ENCODE results near the gene KCNK3. TPM values are rescaled to one million over a fixed set of nuclear protein-coding genes. Genes with fewer than 3 reads are reported as not detected.
A peak's percentile ranks its signal among the peaks of the same experiment; 100 is the strongest.

KCNK3 gene
- polyA plus RNA-seq, 1 donor: 1.1 TPM

GRCh38 chr2:26687328-26687727 lies 5.2 kb upstream of the KCNK3 start:
- DNase-seq: no peak

GRCh38 chr2:26687801-26688200 lies 4.7 kb upstream of the KCNK3 start:
- DNase-seq: no peak

- DNase-seq: no peak
Measured at GRCh38 chr2:26691161-26691560, 1.4 kb upstream of the KCNK3 start.

- DNase-seq: peak; percentile 20
Measured at GRCh38 chr2:26691881-26692278, 642 bp upstream of the KCNK3 start.

GRCh38 chr2:26692897-26693849 lies 651 bp downstream of the KCNK3 start:
- DNase-seq: peak; percentile 40

GRCh38 chr2:26694001-26694400 lies 1.5 kb downstream of the KCNK3 start:
- DNase-seq: no peak

- no peak for DNase-seq
Measured at GRCh38 chr2:26696351-26696816, 3.9 kb downstream of the KCNK3 start.

- DNase-seq: no peak
Measured at GRCh38 chr2:26697425-26697824, 4.9 kb downstream of the KCNK3 start.

- no peak for DNase-seq
Measured at GRCh38 chr2:26699295-26699694, 6.8 kb downstream of the KCNK3 start.

- DNase-seq: no peak
Measured at GRCh38 chr2:26700078-26700477, 7.6 kb downstream of the KCNK3 start.

- DNase-seq: no peak
Measured at GRCh38 chr2:26701596-26701995, 9.1 kb downstream of the KCNK3 start.

GRCh38 chr2:26702025-26702424 lies 9.5 kb downstream of the KCNK3 start:
- no peak for DNase-seq

GRCh38 chr2:26704441-26704977 lies 12.0 kb downstream of the KCNK3 start:
- DNase-seq: no peak

GRCh38 chr2:26705126-26705525 lies 12.6 kb downstream of the KCNK3 start:
- no peak for DNase-seq

GRCh38 chr2:26706093-26706492 lies 13.6 kb downstream of the KCNK3 start:
- no peak for DNase-seq

GRCh38 chr2:26706616-26707473 lies 14.3 kb downstream of the KCNK3 start:
- DNase-seq: no peak

GRCh38 chr2:26707747-26708146 lies 15.2 kb downstream of the KCNK3 start:
- no peak for DNase-seq

GRCh38 chr2:26708457-26708856 lies 15.9 kb downstream of the KCNK3 start:
- no peak for DNase-seq

- no peak for DNase-seq
Measured at GRCh38 chr2:26709323-26710110, 17.0 kb downstream of the KCNK3 start.

- no peak for DNase-seq
Measured at GRCh38 chr2:26710145-26710544, 17.6 kb downstream of the KCNK3 start.

- DNase-seq: no peak
Measured at GRCh38 chr2:26710743-26711456, 18.4 kb downstream of the KCNK3 start.
